22Rv1 (cell line): Measurements from ENCODE around the gene DBN1.

Experiments used
- H3K27ac ChIP-seq: fragments of 450-650 bp; 2 replicates; pipeline ENCODE4 v1.5.1; 2017
- CTCF ChIP-seq: fragments of 450-650 bp; IDR thresholded peaks from 2 replicates; pipeline ENCODE4 v1.5.1; 2017; ENCODE audit warnings: mild to moderate bottlenecking
- ZFX ChIP-seq: fragments of 450-650 bp; IDR thresholded peaks from 2 replicates; pipeline ENCODE4 v1.6.1; 2017; ENCODE audit warnings: antibody characterized with exemption, borderline replicate concordance

DBN1 gene

GRCh38 chr5:177428574-177429217 is 44.7 kb downstream of the DBN1 start:
- H3K27ac ChIP-seq: no peak overlapping the region
- TF ChIP-seq ZFX (no peak), CTCF (no peak)

GRCh38 chr5:177427919-177428573 is 45.4 kb downstream of the DBN1 start:
- TF ChIP-seq CTCF (no peak), ZFX (no peak)
- peak overlapping the region; percentile 89 for H3K27ac ChIP-seq

- TF ChIP-seq CTCF (no peak), ZFX (no peak)
- H3K27ac ChIP-seq: peak overlapping the region; percentile 89
These were observed 46.1 kb downstream of the DBN1 start for GRCh38 chr5:177427211-177427822.

DNA sequence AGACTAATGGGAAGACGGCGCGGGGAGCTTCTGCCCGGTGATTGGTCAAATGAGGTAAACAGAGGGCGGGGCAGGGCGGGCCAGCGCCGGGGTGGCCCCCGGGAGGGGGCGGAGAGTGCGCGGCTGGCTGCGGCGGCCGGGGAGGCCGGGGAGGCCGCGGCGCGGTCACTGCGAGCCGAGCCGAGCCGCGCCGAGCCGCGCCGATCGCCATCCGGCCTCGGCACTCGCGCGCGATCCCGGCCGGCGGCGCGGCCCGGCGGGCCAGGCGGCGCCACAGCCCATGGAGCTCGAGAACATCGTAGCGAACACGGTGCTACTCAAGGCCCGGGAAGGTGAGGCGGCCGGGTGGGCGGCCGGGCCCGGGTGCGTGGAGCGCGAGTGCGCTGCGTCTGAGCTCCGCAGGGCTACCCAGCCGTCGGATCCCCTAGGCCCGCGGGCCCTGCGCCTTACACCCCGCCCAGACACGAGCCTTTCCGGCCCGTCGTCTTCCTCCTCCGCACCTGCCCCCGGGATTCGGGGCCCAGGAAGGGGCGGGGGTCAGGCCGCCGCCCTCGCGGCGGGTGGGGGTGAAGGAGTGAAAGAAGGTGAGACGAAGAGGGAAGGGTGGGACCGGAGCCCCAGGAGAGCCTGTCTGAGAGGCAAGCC is 46.7 kb downstream of the DBN1 start, which contains the start of gene GRK6:
TSS of gene GRK6 (plus strand) at position 111 of the 645 bp plus-strand sequence. CDS start at position 281, 170 bp downstream.
- TF ChIP-seq ZFX (no peak), CTCF (no peak)

GRCh38 chr5:177425801-177426565 is 47.5 kb downstream of the DBN1 start:
- H3K27ac ChIP-seq: peak overlapping the region; percentile 89
- TF ChIP-seq CTCF: no peak
- no peak for TF ChIP-seq ZFX

More for the DNA sequence above, 46.7 kb downstream of the DBN1 start, which contains the start of gene GRK6:
- peak within 1 kb of the TSS; percentile 89 for H3K27ac ChIP-seq

- TF ChIP-seq CTCF (no peak), ZFX (no peak)
- H3K27ac ChIP-seq: peak overlapping the region; percentile 89
These were observed 48.1 kb downstream of the DBN1 start for GRCh38 chr5:177425196-177425800.
